Measurements from ENCODE around the gene ELMO1. TPM values are rescaled to one million over a fixed set of nuclear protein-coding genes. Genes with fewer than 3 reads are reported as not detected.

ELMO1 gene
- polyA plus RNA-seq, 2 of the 4 experiments (the other 2 are of a cell fraction) = 2.3 to 6.1 TPM

- WGBS (ENCODE audit: missing lambda C conversion rate) = 76% methylated on average over 6 of the region's 6 CpGs
- no peak overlapping the region for H3K4me3 ChIP-seq
- H3K4me1 ChIP-seq = peaks cover 17% of the 10 kb centered on the region
- H3K4me2 ChIP-seq = no peak overlapping the region
- ChIA-PET CTCF (interaction anchor here (0.7 to 1.4 kb wide), 4 partner anchors 8 to 395 kb away, joined by 3 to 6 read pairs (median 4); no protein-coding TSS in a partner anchor), POLR2A (no interaction called here)
- no peak for ATAC-seq
- no peak for DNase-seq (ENCODE audit: low read depth in 1 of 2, low spot score in 1 of 2)
- no peaks in the 10 kb centered on the region for H3K9me3 ChIP-seq
- no peak for FAIRE-seq
- H3K27ac ChIP-seq = no peak overlapping the region
- TF ChIP-seq NFE2L2 (conservative IDR thresholded peaks at IDR 0.05; ENCODE audit: low read length) (no peak), RAD21 (conservative IDR thresholded peaks at IDR 0.05 in 1 of 2, IDR thresholded peaks at IDR 0.05 in 1 of 2) (peak in 1 of 2 experiments; percentile 38; a peak in 1 of 5 replicates), HES2 (IDR thresholded peaks at IDR 0.05) (no peak), RNF2 (IDR thresholded peaks at IDR 0.05; ENCODE audit: borderline replicate concordance, low read depth) (no peak), MYC (IDR thresholded peaks at IDR 0.05; ENCODE audit: borderline replicate concordance, low read length) (no peak)
Observed at GRCh38 chr7:37027557-37028341, 420.9 kb downstream of the ELMO1 start.

GRCh38 chr7:37027104-37027503 lies 421.6 kb downstream of the ELMO1 start:
- CTCF ChIA-PET = interaction anchor here (1.0 to 1.4 kb wide), 3 partner anchors 155 to 173 kb away, joined by 4 to 5 read pairs (median 5); no protein-coding TSS in a partner anchor
- ATAC-seq (no peak), DNase-seq (ENCODE audit: low read depth in 1 of 2, low spot score in 1 of 2) (no peak), FAIRE-seq (no peak)
- no peak overlapping the region for H3K4me3 ChIP-seq
- no peak overlapping the region for H3K27ac ChIP-seq
- H3K4me2 ChIP-seq = no peak overlapping the region
- TF ChIP-seq NFE2L2 (conservative IDR thresholded peaks at IDR 0.05; ENCODE audit: low read length) (no peak), USF2 (IDR thresholded peaks at IDR 0.05) (no peak), CTCF (IDR thresholded peaks at IDR 0.05) (no peak), RNF2 (IDR thresholded peaks at IDR 0.05; ENCODE audit: borderline replicate concordance, low read depth) (no peak), POLR2AphosphoS2 (conservative IDR thresholded peaks at IDR 0.05; ENCODE audit: low read length) (no peak), CBX8 (IDR thresholded peaks at IDR 0.05) (no peak), ZSCAN20 (CRISPR knock-in tag; IDR thresholded peaks at IDR 0.05) (no peak), FOSB (CRISPR knock-in tag; IDR thresholded peaks at IDR 0.05) (no peak), ZFP36 (IDR thresholded peaks at IDR 0.05; ENCODE audit: borderline replicate concordance, partially characterized antibody) (no peak)
- no peaks in the 10 kb centered on the region for H3K9me3 ChIP-seq
- 66% methylated on average over 1 of the region's 1 CpG for WGBS (ENCODE audit: missing lambda C conversion rate)
- H3K4me1 ChIP-seq = peaks cover 11% of the 10 kb centered on the region
- POLR2A ChIA-PET = no interaction called here

GRCh38 chr7:37018954-37019353 lies 429.7 kb downstream of the ELMO1 start:
- POLR2A ChIA-PET = no interaction called here
- Histone ChIP-seq H3K4me3 (no peak overlapping the region), H3K4me2 (no peak overlapping the region), H3K27ac (no peak overlapping the region), H3K9me3 (no peaks in the 10 kb centered on the region), H3K4me1 (no peaks in the 10 kb centered on the region)
- 77% methylated on average over 2 of the region's 2 CpGs for WGBS (ENCODE audit: missing lambda C conversion rate)
- no peak for TF ChIP-seq MAX (IDR thresholded peaks at IDR 0.05)
- TF ChIP-seq EP300 (IDR thresholded peaks at IDR 0.05) = no peak
- no peak for TF ChIP-seq JUN (IDR thresholded peaks at IDR 0.05)
- TF ChIP-seq RFX5 (IDR thresholded peaks at IDR 0.05) = no peak
- TF ChIP-seq POLR2A (IDR thresholded peaks at IDR 0.05; ENCODE audit: low read length) = no peak
- TF ChIP-seq PBX3 (IDR thresholded peaks at IDR 0.05) = no peak
- DNase-seq (ENCODE audit: low read depth in 1 of 2, low spot score in 1 of 2) = no peak
- CTCF ChIA-PET = interaction anchor here (1.7 kb wide), 1 partner anchor 9 kb away, joined by 6 read pairs; no protein-coding TSS in a partner anchor
- FAIRE-seq = no peak
- no peak for ATAC-seq

Measured in A549 (cell line).